DMS153 treated with DMSO at 0.1 percent for 48 hours (cell line): ENCODE measurements around the gene MASP2.
"Not testable (repeated sequence)": the region's sequence is repeated elsewhere in the genome, so short reads cannot be mapped to it uniquely, and the experiment has no call there.

Experiments used
- DNase-seq: peaks from one replicate; lab custom pipeline; 2025; ENCODE audit not compliant: unreplicated experiment; lab: John Stamatoyannopoulos, UW

Gene MASP2

DNA sequence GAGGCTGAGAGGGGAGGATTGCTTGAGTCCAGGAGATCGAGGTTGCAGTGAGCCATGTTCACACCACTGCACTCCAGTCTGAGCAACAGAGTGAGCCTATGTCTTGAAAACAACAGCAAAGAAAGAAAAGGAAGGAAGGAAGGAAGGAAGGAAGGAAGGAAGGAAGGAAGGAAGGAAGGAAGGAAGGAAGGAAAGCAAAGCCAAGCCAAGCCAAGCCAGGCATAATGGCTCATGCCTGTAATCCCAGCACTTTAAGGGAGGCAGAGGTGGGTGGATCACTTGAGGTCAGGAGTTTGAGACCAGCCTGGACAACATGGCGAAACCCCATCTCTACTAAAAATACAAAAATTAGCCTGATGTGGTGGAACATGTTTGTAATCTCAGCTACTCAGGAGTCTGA lies 55.0 kb downstream of the MASP2 start:
- not testable (repeated sequence) for DNase-seq

DNA sequence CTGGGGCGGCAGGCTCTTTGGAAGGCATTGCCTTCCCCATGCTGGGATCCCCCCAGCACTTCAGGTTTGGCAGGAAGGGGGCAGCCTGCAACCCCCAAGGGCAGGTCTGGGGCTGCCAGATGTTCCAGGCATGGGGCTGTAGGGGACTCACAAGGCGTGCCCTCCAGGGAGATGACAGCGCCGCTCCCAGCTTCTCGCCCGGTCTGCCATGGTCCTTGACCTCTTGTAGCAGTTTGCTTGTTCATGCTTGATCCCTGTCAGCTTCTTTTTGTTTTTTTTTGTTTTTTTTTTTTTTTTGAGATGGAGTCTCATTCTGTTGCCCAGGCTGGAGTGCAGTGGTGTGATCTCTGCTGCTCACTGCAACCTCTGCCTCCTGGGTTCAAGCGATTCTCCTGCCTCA lies 56.2 kb downstream of the MASP2 start:
- DNase-seq: no peak

DNA sequence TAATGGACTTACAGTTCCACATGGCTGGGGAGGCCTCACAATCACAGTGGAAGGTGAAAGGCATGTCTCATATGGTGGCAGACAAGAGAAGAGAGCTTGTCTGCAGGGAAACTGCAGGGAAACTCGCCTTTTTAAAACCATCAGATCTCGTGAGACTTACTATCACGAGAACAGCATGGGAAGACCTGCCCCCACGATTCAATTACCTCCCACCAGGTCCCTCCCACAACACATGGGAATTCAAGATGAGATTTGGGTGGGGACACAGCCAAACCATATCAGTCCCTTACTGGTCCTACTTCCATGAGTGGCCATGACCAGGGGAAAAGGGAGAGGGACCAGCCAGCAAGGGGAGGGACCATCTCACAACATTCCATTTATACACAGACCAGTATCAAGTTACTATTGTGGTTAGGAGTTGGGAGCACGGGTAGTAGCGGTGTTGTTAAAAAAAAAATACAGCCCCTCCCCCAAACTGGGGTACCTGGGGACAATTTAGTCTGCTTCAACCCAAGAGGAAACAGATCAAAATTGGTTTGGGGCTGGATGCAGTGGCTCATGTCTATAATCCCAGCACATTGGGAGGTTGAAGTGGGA lies 57.0 kb downstream of the MASP2 start:
- DNase-seq: not testable (repeated sequence)

DNA sequence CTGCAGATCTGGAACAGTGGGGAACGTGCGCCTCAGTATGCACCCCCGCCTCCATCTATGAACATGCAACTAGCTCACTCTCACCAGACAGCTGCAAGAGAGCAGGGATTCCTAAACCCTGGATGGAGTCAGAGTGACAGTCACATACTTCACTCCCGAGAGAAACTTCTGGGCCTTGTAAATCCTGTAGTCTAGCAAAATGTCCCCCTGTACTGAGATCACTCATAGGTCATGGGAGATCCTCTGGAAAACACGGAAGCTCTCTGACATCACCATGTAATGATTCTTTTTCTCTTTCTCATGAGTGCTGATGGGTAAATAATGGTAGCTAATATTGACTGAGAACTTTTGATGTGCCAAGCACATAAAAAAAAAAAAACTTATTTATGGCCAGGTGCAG lies 57.9 kb downstream of the MASP2 start:
- DNase-seq: no peak

DNA sequence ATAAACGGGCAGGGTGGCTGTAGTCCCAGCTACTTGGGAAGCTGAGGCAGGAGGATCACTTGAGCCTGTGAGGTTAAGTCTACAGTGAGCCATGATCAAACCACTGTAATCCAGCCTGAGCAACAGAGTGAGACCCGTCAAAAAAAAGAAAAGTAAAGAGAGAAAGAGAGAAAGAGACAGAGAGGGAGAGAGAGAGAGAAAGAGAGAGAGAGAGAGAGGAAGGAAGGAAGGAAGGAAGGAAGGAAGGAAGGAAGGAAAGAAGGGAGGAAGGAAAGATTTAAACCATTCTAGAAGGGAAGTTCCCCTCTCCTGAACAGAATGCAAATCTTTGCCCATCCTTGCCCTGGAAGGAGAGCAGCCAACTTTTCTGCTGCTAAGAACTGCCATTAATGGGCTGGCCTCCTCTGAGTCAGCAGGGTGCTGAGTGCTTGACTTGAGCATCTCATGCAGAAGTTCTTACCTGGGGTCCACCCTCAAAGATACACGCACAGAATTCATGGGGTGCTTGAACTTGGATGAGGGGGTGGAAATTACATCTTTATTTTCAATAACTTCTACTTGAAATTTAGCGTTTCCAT lies 59.1 kb downstream of the MASP2 start:
- no peak for DNase-seq

DNA sequence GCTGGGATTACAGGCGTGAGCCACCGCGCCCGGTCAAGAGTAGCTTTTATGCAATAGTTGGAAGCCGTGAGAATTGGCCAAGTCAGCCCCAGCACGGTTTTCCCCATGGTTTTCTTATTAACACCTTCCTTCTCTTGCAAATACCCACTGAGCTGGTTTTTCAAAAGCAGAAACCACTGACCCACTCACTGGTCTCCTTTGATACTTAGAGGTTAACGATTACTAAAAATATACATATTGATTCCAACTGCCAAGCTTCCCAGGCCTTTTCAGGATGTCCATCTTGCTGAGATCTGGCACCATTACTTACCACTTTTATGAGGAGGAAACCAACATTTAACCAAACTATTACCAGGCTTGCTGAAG lies 60.5 kb downstream of the MASP2 start:
- DNase-seq: no peak

DNA sequence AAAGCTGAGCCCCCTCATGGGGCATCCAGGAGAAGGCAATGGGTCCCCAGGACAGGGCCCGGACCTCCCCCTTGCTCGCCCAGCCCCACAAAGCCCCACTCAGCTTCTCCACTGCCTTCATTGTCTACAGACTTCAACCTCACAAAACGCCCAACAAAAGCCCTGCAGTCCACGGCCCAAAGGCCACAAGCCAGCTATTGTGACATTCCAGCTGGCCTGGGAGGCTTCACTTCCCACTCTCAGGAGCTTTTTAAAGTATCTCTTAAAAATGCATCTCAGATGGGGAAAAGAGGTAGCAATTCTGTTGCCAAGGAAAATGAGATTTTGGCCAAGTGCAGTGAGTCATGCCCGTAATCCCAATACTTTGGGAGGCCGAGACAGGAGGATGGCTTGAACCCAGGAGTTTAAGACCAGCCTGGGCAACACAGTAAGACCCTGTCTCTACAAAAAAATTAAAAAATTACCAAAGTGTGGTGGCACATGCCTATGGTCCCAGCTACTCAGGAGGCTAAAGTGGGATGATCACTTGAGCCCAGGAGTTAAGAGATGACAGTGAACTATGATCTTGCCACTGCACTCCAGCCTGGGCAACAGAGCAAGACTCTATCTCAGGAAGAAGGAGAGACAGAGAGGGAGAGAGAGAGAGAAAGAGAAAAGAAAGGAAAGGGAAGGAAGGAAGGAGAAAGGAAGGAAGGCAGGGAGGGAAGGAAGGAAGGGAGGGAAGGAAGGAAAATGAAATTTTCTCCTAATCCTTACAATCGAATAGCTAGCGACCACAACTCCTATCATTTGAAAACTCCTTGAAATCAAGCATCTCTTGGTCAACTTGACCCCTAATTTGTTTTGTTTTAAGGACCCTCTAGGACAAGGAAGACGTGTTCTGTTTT lies 66.0 kb downstream of the MASP2 start:
- DNase-seq: no peak

DNA sequence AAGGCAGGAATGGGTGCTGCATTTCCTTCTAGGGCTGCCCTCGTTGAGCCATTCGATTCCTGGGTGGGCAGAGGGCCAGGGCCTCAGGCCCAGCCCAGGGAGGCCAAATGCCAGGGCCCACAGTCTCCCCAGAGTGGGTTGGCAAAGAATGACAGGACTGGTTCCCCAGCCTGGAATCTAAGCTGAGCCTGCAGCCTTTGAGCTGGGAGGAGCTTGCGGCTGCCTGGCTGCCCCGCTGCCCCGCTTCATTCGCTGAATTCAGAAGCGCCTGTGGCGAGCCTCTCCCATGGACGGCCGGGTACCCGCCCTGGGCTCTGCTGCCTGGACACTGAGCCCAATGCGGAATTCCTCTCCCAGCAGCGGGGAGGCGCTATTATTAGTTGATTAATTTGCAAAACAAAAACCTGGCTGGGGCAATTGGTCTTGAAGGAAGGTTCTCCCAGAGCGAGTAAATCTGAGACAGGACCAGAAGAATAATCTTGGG lies 66.9 kb downstream of the MASP2 start:
- peak; percentile 37 for DNase-seq

DNA sequence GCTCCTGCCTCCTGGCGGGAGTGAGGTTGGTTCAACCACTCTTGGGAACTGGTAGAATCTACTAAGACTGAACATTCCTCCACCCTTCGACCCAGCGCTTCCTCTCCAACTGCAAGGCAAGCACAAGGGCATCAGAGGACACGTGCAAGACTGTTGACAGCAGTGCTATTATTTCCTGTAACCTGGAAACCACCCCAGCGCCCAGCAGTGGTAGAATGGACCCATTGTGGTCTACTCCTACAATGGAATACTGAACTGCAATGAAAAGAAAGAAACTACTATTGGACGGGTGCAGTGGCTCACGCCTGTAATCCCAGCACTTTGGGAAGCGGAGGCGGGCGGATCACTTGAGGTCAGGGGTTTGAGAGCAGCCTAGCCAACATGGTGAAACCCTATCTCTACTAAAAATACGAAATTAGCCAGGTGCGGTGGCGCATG lies 67.5 kb downstream of the MASP2 start:
- DNase-seq: no peak

DNA sequence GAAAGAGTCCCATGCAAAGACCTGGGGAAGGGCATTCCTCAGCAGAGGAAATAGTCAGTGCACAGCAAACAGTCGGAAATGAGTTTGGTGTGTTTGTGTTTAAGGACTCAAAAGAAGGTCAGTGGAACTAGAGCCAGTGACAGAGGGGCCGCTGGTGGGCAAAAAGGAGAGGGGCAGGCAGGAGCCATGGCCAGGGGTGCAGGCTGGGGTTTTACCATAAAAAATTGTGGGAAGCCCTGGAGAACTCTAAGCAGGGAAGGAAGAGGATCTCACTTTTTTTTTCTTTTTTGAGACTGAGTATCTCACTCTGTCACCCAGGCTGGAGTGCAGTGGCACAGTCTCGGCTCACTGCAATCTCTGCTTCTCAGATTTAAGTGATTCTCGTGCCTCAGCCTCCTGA lies 68.3 kb downstream of the MASP2 start:
- DNase-seq: no peak
